ENCODE data around the gene POLK.

GRCh38 chr5:75616971-75617621 lies 105.4 kb downstream of the POLK start:
- TF ChIP-seq CTCF (IDR thresholded peaks at IDR 0.05; ENCODE audit: extremely low read depth in 1 of 2, insufficient read depth in 1 of 2, low read depth in 1 of 2, low read length in 2 of 2), result no peak
- no peak for TF ChIP-seq POLR2AphosphoS5 (IDR thresholded peaks at IDR 0.05; ENCODE audit: insufficient read depth, low read depth, low read length)
- TF ChIP-seq POLR2A (IDR thresholded peaks at IDR 0.05; ENCODE audit: low read depth, low read length), result no peak
- TF ChIP-seq EZH2 (IDR thresholded peaks at IDR 0.05; ENCODE audit: borderline replicate concordance, low read depth, low read length, severe bottlenecking), result no peak

Data from endothelial cell of umbilical vein (primary cell).